VCaP (cell line): ENCODE measurements around the gene HACE1.
A peak's percentile ranks its signal among the peaks of the same experiment; 100 is the strongest.
"Not testable (repeated sequence)": the region's sequence is repeated elsewhere in the genome, so short reads cannot be mapped to it uniquely, and the experiment has no call there.

Experiments used
- H3K27ac ChIP-seq: fragments of 450-650 bp; 2 replicates; pipeline ENCODE4 v1.5.1; 2017
- CTCF ChIP-seq: fragments of 450-650 bp; conservative IDR thresholded peaks from 2 replicates; pipeline ENCODE4 v1.5.1; 2017; ENCODE audit warnings: mild to moderate bottlenecking, moderate library complexity

Gene HACE1

GRCh38 chr6:104813552-104813951 lies 46.2 kb downstream of the HACE1 start:
- H3K27ac ChIP-seq = no peak overlapping the region
- TF ChIP-seq CTCF = no peak

GRCh38 chr6:104809116-104809515 lies 50.6 kb downstream of the HACE1 start:
- TF ChIP-seq CTCF = no peak

GRCh38 chr6:104805335-104805734 lies 54.4 kb downstream of the HACE1 start:
- not testable (repeated sequence) for H3K27ac ChIP-seq

More at GRCh38 chr6:104809116-104809515, 50.6 kb downstream of the HACE1 start:
- H3K27ac ChIP-seq = no peak overlapping the region

- no peak for TF ChIP-seq CTCF
Measured at GRCh38 chr6:104799134-104799657, 60.5 kb downstream of the HACE1 start.

GRCh38 chr6:104796031-104796785 lies 63.5 kb downstream of the HACE1 start:
- TF ChIP-seq CTCF = no peak

More at GRCh38 chr6:104799134-104799657, 60.5 kb downstream of the HACE1 start:
- no peak overlapping the region for H3K27ac ChIP-seq

GRCh38 chr6:104795363-104795762 lies 64.4 kb downstream of the HACE1 start:
- TF ChIP-seq CTCF = no peak
- H3K27ac ChIP-seq = no peak overlapping the region

More at GRCh38 chr6:104796031-104796785, 63.5 kb downstream of the HACE1 start:
- H3K27ac ChIP-seq = no peak overlapping the region

GRCh38 chr6:104789770-104790190 lies 69.9 kb downstream of the HACE1 start:
- H3K27ac ChIP-seq = no peak overlapping the region
- peak; percentile 72 for TF ChIP-seq CTCF

- no peak overlapping the region for H3K27ac ChIP-seq
- TF ChIP-seq CTCF = no peak
Measured at GRCh38 chr6:104788400-104788799, 71.3 kb downstream of the HACE1 start.
